IMR-90 (cell line): ENCODE measurements around the gene ERC2. TPM values are rescaled to one million over a fixed set of nuclear protein-coding genes. Genes with fewer than 3 reads are reported as not detected.

ENCODE experiments used
- ATAC-seq: fragments of 200-7000 bp; cut with Tn5 transposase; 2 replicates; pipeline ENCODE4 v1.9.1; 2020; ENCODE audit warnings: low read depth, mild to moderate bottlenecking, moderate library complexity
- BruUV-seq: library from RNA; stranded (reverse); fragments of 400-500 nt; replicated peaks from 2 replicates; lab custom pipeline; 2021; lab: Mats Ljungman, UMichigan
- CTCF ChIA-PET: fragments of 300-600 bp; formaldehyde crosslinking; extraction: SDS; loops from one replicate; lab custom pipeline; 2021; ENCODE audit warnings: antibody characterized with exemption; lab: Yijun Ruan, JAX
- POLR2A ChIA-PET: fragments of 300-600 bp; sonication (Branson Sonifier 250); formaldehyde crosslinking; loops from one replicate; lab custom pipeline; 2022; ENCODE audit warnings: antibody characterized with exemption; ENCODE audit not compliant: unreplicated experiment; lab: Charles Lee
- DNase-seq: peaks from one replicate; pipeline ENCODE4 v3.0.0; 2013
- H2AFZ ChIP-seq: replicated peaks from 2 replicates; pipeline ENCODE3; 2013; ENCODE audit warnings: low read length, mild to moderate bottlenecking; ENCODE audit not compliant: poor library complexity
- H2AK5ac ChIP-seq: 2 replicates; pipeline ENCODE4 v1.6.1; 2013; ENCODE audit warnings: low read depth, low read length, inconsistent platforms
- H2AK9ac ChIP-seq: replicated peaks from 2 replicates; pipeline ENCODE3; 2013; ENCODE audit warnings: mild to moderate bottlenecking, low read depth, low read length, moderate library complexity; ENCODE audit not compliant: poor library complexity
- H2BK120ac ChIP-seq: 2 replicates; pipeline ENCODE4 v1.6.1; 2013; ENCODE audit warnings: low read depth, low read length, inconsistent platforms
- H2BK15ac ChIP-seq: 3 replicates; pipeline ENCODE4 v1.6.1; 2013; ENCODE audit warnings: low read depth, low read length, inconsistent platforms
- H2BK20ac ChIP-seq: 2 replicates; pipeline ENCODE4 v1.6.1; 2013; ENCODE audit warnings: low read depth, mild to moderate bottlenecking, inconsistent platforms, low read length, moderate library complexity
- H2BK5ac ChIP-seq: 2 replicates; pipeline ENCODE4 v1.6.1; 2013; ENCODE audit warnings: mild to moderate bottlenecking, low read depth, low read length, inconsistent platforms; ENCODE audit not compliant: poor library complexity, severe bottlenecking
- H3K14ac ChIP-seq: replicated peaks from 2 replicates; pipeline ENCODE4 v1.6.1; 2013; ENCODE audit warnings: low read depth, low read length, inconsistent platforms
- H3K18ac ChIP-seq: 2 replicates; pipeline ENCODE4 v1.6.1; 2013; ENCODE audit warnings: low read depth, low read length, control low read depth
- H3K23ac ChIP-seq: 2 replicates; pipeline ENCODE4 v1.6.1; 2013; ENCODE audit warnings: low read depth, low read length, inconsistent platforms
- H3K27ac ChIP-seq: 2 replicates; pipeline ENCODE4 v1.5.1; 2013; ENCODE audit warnings: mild to moderate bottlenecking, control low read depth, low read length; ENCODE audit not compliant: insufficient read depth
- H3K27me3 ChIP-seq: 2 replicates; pipeline ENCODE4 v1.6.1; 2013; ENCODE audit warnings: low read length; ENCODE audit not compliant: control insufficient read depth, insufficient read depth
- H3K36me3 ChIP-seq: 2 replicates; pipeline ENCODE4 v1.6.1; 2013; ENCODE audit warnings: low read length, mixed read lengths; ENCODE audit not compliant: control insufficient read depth, insufficient read depth
- H3K4ac ChIP-seq: 2 replicates; pipeline ENCODE4 v1.6.1; 2013; ENCODE audit warnings: low read depth, low read length, inconsistent platforms
- H3K4me1 ChIP-seq: 2 replicates; pipeline ENCODE4 v1.6.1; 2013; ENCODE audit warnings: low read length, mixed read lengths; ENCODE audit not compliant: control insufficient read depth, insufficient read depth
- H3K4me2 ChIP-seq: 2 replicates; pipeline ENCODE4 v1.6.1; 2013; ENCODE audit warnings: low read depth, mild to moderate bottlenecking, control low read depth, low read length, moderate library complexity
- H3K4me3 ChIP-seq: 2 replicates; pipeline ENCODE4 v1.5.1; 2013; ENCODE audit warnings: low read depth, mild to moderate bottlenecking, control low read depth, low read length, moderate library complexity; ENCODE audit not compliant: insufficient read depth
- H3K56ac ChIP-seq: 2 replicates; pipeline ENCODE4 v1.6.1; 2013; ENCODE audit warnings: low read length, inconsistent platforms; ENCODE audit not compliant: insufficient read depth; ENCODE audit errors: extremely low read depth
- H3K79me1 ChIP-seq, 2 experiments: 2 replicates each; pipeline ENCODE4 v1.6.1; 2013; ENCODE audit warnings: low read length in 2 of 2, inconsistent platforms in 1 of 2, low read depth in 1 of 2
- H3K9ac ChIP-seq: 2 replicates; pipeline ENCODE4 v1.6.1; 2013; ENCODE audit warnings: low read depth, low read length, control low read depth
- H3K9me1 ChIP-seq: 2 replicates; pipeline ENCODE4 v1.6.1; 2013; ENCODE audit warnings: low read length, inconsistent platforms; ENCODE audit not compliant: insufficient read depth
- H3K9me3 ChIP-seq: 2 replicates; pipeline ENCODE4 v1.6.1; 2013; ENCODE audit warnings: low read length; ENCODE audit not compliant: control insufficient read depth, insufficient read depth
- H4K20me1 ChIP-seq: 2 replicates; pipeline ENCODE4 v1.6.1; 2013; ENCODE audit warnings: low read length, inconsistent platforms; ENCODE audit not compliant: insufficient read depth
- H4K5ac ChIP-seq: 2 replicates; pipeline ENCODE4 v1.6.1; 2013; ENCODE audit warnings: mild to moderate bottlenecking, low read depth, low read length, control low read depth
- H4K8ac ChIP-seq, 2 experiments: 2 replicates each; pipeline ENCODE4 v1.6.1; 2013; ENCODE audit warnings: low read depth in 2 of 2, low read length in 2 of 2, control low read depth in 1 of 2, inconsistent platforms in 1 of 2
- H4K91ac ChIP-seq: 2 replicates; pipeline ENCODE4 v1.6.1; 2013; ENCODE audit warnings: low read depth, low read length, inconsistent platforms; ENCODE audit not compliant: insufficient read depth
- CEBPB ChIP-seq: IDR thresholded peaks from 2 replicates; pipeline ENCODE4 v1.6.1; 2012; ENCODE audit warnings: low read depth, low read length, improper control_type of control experiment
- CHD1 ChIP-seq: IDR thresholded peaks from 2 replicates; pipeline ENCODE4 v1.6.1; 2012; ENCODE audit warnings: low read depth, low read length, improper control_type of control experiment
- FOS ChIP-seq: fragments of 150-350 bp; IDR thresholded peaks from 2 replicates; pipeline ENCODE4 v1.6.1; 2016; ENCODE audit warnings: low read depth, low read length
- MAFK ChIP-seq: IDR thresholded peaks from 2 replicates; pipeline ENCODE4 v1.6.1; 2012; ENCODE audit warnings: low read depth, low read length, improper control_type of control experiment
- MAZ ChIP-seq: IDR thresholded peaks from 2 replicates; pipeline ENCODE4 v1.6.1; 2012; ENCODE audit warnings: low read depth, mild to moderate bottlenecking, low read length, improper control_type of control experiment, moderate library complexity, borderline replicate concordance
- RCOR1 ChIP-seq: IDR thresholded peaks from 2 replicates; pipeline ENCODE4 v1.6.1; 2012; ENCODE audit warnings: mild to moderate bottlenecking, low read length, improper control_type of control experiment; ENCODE audit not compliant: insufficient replicate concordance
- SMC3 ChIP-seq: fragments of 150-350 bp; IDR thresholded peaks from 2 replicates; pipeline ENCODE4 v1.6.1; 2016; ENCODE audit warnings: low read depth, mild to moderate bottlenecking, antibody characterized with exemption, low read length, moderate library complexity
- USF2 ChIP-seq: fragments of 150-350 bp; IDR thresholded peaks from 2 replicates; pipeline ENCODE4 v1.6.1; 2017; ENCODE audit warnings: mild to moderate bottlenecking, antibody characterized with exemption, low read length, low read depth
- WGBS, 2 experiments: methylation state at CpG; one replicate each; pipeline versions ENCODE4 v1.1.5 to v1.1.7; 2013; ENCODE audit warnings: missing lambda C conversion rate in 2 of 2; ENCODE audit not compliant: insufficient read length in 1 of 2; ENCODE audit errors: extremely low coverage in 2 of 2; 5-methylcytosine and 5-hydroxymethylcytosine counted together
- dilution Hi-C: fragments of 300-500 bp; cut with HindIII; formaldehyde crosslinking; loops from one replicate; pipeline ENCODE4 v1.14.3; 2018; ENCODE audit warnings: low sequenced_read_pairs; ENCODE audit not compliant: unreplicated experiment
- in situ Hi-C: fragments of 300-500 bp; cut with MboI; formaldehyde crosslinking; loops from 3 replicates; pipeline ENCODE4 v1.14.3; 2019; ENCODE audit warnings: low sequenced_read_pairs, inconsistent platforms, mixed read lengths
- intact Hi-C: fragments of 100-400 bp; cut with micrococcal nuclease; formaldehyde crosslinking; loops from 2 replicates; pipeline ENCODE4 v1.10.0; 2022
- polyA plus RNA-seq, 3 experiments: library from polyadenylated mRNA; depleted of rRNA; stranded (reverse); fragments of >200 nt; gene quantifications; 2 replicates each; pipeline ENCODE4 v1.2.3, GENCODE V29; 2012; ENCODE audit warnings: low replicate concordance in 1 of 3
- total RNA-seq: library from RNA; depleted of rRNA; stranded (reverse); fragments of >200 nt; gene quantifications from 2 replicates; pipeline ENCODE4 v1.2.3, GENCODE V29; 2012
- TF ChIP-seq, protein P1 (sequence below): fragments of 150-350 bp; IDR thresholded peaks from 2 replicates; pipeline ENCODE4 v1.6.1; 2016; ENCODE audit warnings: low read depth, mild to moderate bottlenecking, low read length, moderate library complexity, borderline replicate concordance

Gene ERC2
- total and polyA plus RNA-seq, 2 of the 4 experiments (the other 2 are of a cell fraction): 0.17 to 0.18 TPM

GRCh38 chr3:55641964-55642363, 826.3 kb downstream of the ERC2 start:
- H2BK20ac ChIP-seq: no peak overlapping the region
- intact Hi-C loops: no loop called here
- H4K20me1 ChIP-seq: no peaks in the 10 kb centered on the region
- H3K4ac ChIP-seq: no peak overlapping the region
- no peak overlapping the region for H2BK5ac ChIP-seq
- H4K91ac ChIP-seq: no peak overlapping the region
- BruUV-seq: no TSS peak
- no peak overlapping the region for H4K5ac ChIP-seq
- H2AK5ac ChIP-seq: no peak overlapping the region
- no CpG with 5 or more reads among the region's 2 CpGs for WGBS, 2 experiments
- no peak overlapping the region for H2AFZ ChIP-seq
- H3K14ac ChIP-seq: no peak overlapping the region
- no peak overlapping the region for H3K4me2 ChIP-seq
- no peak overlapping the region for H3K23ac ChIP-seq
- DNase-seq (no peak), ATAC-seq (peak; percentile 63)
- ChIA-PET POLR2A (no interaction called here), CTCF (no interaction called here)
- H4K8ac ChIP-seq: no peak overlapping the region
- TF ChIP-seq RCOR1: no peak
- TF ChIP-seq USF2: no peak
- TF ChIP-seq SMC3: no peak
- no peak for TF ChIP-seq FOS
- no peak for TF ChIP-seq MAZ
- no peak for TF ChIP-seq CEBPB
- TF ChIP-seq, protein P1, sequence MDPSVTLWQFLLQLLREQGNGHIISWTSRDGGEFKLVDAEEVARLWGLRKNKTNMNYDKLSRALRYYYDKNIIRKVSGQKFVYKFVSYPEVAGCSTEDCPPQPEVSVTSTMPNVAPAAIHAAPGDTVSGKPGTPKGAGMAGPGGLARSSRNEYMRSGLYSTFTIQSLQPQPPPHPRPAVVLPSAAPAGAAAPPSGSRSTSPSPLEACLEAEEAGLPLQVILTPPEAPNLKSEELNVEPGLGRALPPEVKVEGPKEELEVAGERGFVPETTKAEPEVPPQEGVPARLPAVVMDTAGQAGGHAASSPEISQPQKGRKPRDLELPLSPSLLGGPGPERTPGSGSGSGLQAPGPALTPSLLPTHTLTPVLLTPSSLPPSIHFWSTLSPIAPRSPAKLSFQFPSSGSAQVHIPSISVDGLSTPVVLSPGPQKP: no peak
- no peak for TF ChIP-seq MAFK
- no peak for TF ChIP-seq CHD1
- H2BK15ac ChIP-seq: no peak overlapping the region
- H3K4me1 ChIP-seq: no peaks in the 10 kb centered on the region
- H3K9me3 ChIP-seq: no peaks in the 10 kb centered on the region
- H2BK120ac ChIP-seq: no peak overlapping the region
- peaks cover 10% of the 10 kb centered on the region for H3K27me3 ChIP-seq
- H3K56ac ChIP-seq: no peak overlapping the region
- no peak overlapping the region for H2AK9ac ChIP-seq
- H3K27ac ChIP-seq: no peak overlapping the region
- in situ Hi-C loops: no loop called here
- dilution Hi-C loops: no loop called here
- no peak overlapping the region for H3K4me3 ChIP-seq
- no peak overlapping the region for H3K9ac ChIP-seq
- H3K79me1 ChIP-seq: no peaks in the 10 kb centered on the region
- H3K36me3 ChIP-seq: no peaks in the 10 kb centered on the region
- no peak overlapping the region for H3K18ac ChIP-seq
- H3K9me1 ChIP-seq: no peaks in the 10 kb centered on the region
